ENCODE results near the gene SEPHS1. TPM values are rescaled to one million over a fixed set of nuclear protein-coding genes. Genes with fewer than 3 reads are reported as not detected.

SEPHS1 gene
- polyA plus RNA-seq, 3 donors = 111 to 131 (median 131) TPM

GRCh38 chr10:13268310-13268709, 79.8 kb downstream of the SEPHS1 start:
- DNase-seq (ENCODE audit: extremely low read depth in 1 of 11, low read depth in 9 of 11, low spot score in 4 of 11) = peak in 1 of 11 donors; percentile 13

Other genes starting within 250 kb of the SEPHS1 start
- gene OPTN, start 248.1 kb downstream of the SEPHS1 start, polyA plus RNA-seq (ENCODE audit: insufficient read length in 3 of 3) = 10 to 100 TPM; 28.4 to 42.0 (median 32.8) TPM
- 10 to 100 TPM in 2 of 3 donors, 1 to 10 TPM in 1; 8.7 to 12.5 (median 11.5) TPM for gene MCM10, start 186.7 kb downstream of the SEPHS1 start, polyA plus RNA-seq (ENCODE audit: insufficient read length in 3 of 3)
- gene UCMA, start 113.9 kb downstream of the SEPHS1 start, polyA plus RNA-seq (ENCODE audit: insufficient read length in 3 of 3) = not detected
- gene PHYH, start 48.2 kb downstream of the SEPHS1 start, polyA plus RNA-seq (ENCODE audit: insufficient read length in 3 of 3) = 10 to 100 TPM; 35.3 to 53.6 (median 37.5) TPM
- gene BEND7, start 180.7 kb upstream of the SEPHS1 start, polyA plus RNA-seq (ENCODE audit: insufficient read length in 3 of 3) = 10 to 100 TPM; 30.5 to 39.7 (median 37.9) TPM
- 10 to 100 TPM; 24.8 to 28.9 (median 26.6) TPM for gene PRPF18, start 238.7 kb upstream of the SEPHS1 start, polyA plus RNA-seq (ENCODE audit: insufficient read length in 3 of 3)

All from renal cortex interstitium (tissue), 11 donors.